Activated CD8-positive, alpha-beta T cell treated with anti-CD3 and anti-CD28 coated beads for 36 hours (primary cell): ENCODE results near the gene KCNQ1OT1. TPM values are rescaled to one million over a fixed set of nuclear protein-coding genes. Genes with fewer than 3 reads are reported as not detected.
"Not testable (repeated sequence)": the region's sequence is repeated elsewhere in the genome, so short reads cannot be mapped to it uniquely, and the experiment has no call there.

ENCODE experiments used
- ATAC-seq: fragments of 200-7000 bp; cut with Tn5 transposase; one replicate; pipeline ENCODE4 v1.10.0; 2021; ENCODE audit warnings: mild to moderate bottlenecking, moderate library complexity
- CTCF ChIA-PET: fragments of 350-600 bp; sonication (Branson Sonifier 250); formaldehyde crosslinking; loops from one replicate; lab custom pipeline; 2021; ENCODE audit warnings: antibody characterized with exemption; lab: Charles Lee
- POLR2A ChIA-PET: fragments of 350-600 bp; sonication (Branson Sonifier 250); formaldehyde crosslinking; loops from one replicate; lab custom pipeline; 2021; ENCODE audit warnings: antibody characterized with exemption; lab: Charles Lee
- DNase-seq: peaks from one replicate; pipeline ENCODE4 v3.0.0-alpha.2; 2020
- H3K27ac Mint-ChIP-seq: one replicate; pipeline ENCODE4 v1.8.0; 2021; ENCODE audit warnings: mild to moderate bottlenecking, mixed read lengths
- H3K27me3 Mint-ChIP-seq: one replicate; pipeline ENCODE4 v1.8.0; 2021; ENCODE audit warnings: mixed read lengths
- H3K36me3 Mint-ChIP-seq: one replicate; pipeline ENCODE4 v1.8.0; 2021; ENCODE audit warnings: low read depth, mixed read lengths
- H3K4me1 Mint-ChIP-seq: one replicate; pipeline ENCODE4 v1.8.0; 2021; ENCODE audit warnings: low read depth, mixed read lengths
- H3K4me3 Mint-ChIP-seq: one replicate; pipeline ENCODE4 v1.8.0; 2021; ENCODE audit warnings: mild to moderate bottlenecking, moderate library complexity, mixed read lengths
- H3K9me3 Mint-ChIP-seq: one replicate; pipeline ENCODE4 v1.8.0; 2021; ENCODE audit warnings: mixed read lengths
- intact Hi-C: fragments of 100-400 bp; cut with micrococcal nuclease; formaldehyde crosslinking; loops from one replicate; pipeline ENCODE4 v1.10.0; 2022
- total RNA-seq, 2 experiments: library from RNA; stranded (reverse); gene quantifications; one replicate each; pipeline ENCODE4 v1.2.3, GENCODE V29; 2021
- TF ChIP-seq, protein P1 (sequence below): fragments of 200-600 bp; IDR thresholded peaks from one replicate; pipeline ENCODE4 v1.8.0; 2022; ENCODE audit warnings: antibody characterized with exemption, mild to moderate bottlenecking

Gene KCNQ1OT1
- total RNA-seq, 2 experiments from 2014 or later, result 0.22 to 0.23 TPM

- ATAC-seq (no peak), DNase-seq (no peak)
- no peak overlapping the region for H3K4me3 Mint-ChIP-seq
- ChIA-PET CTCF (no interaction called here), POLR2A (interaction anchor here (0.6 kb wide), 1 partner anchor 41 kb away, joined by 3 read pairs; no protein-coding TSS in a partner anchor)
- TF ChIP-seq, protein P1, sequence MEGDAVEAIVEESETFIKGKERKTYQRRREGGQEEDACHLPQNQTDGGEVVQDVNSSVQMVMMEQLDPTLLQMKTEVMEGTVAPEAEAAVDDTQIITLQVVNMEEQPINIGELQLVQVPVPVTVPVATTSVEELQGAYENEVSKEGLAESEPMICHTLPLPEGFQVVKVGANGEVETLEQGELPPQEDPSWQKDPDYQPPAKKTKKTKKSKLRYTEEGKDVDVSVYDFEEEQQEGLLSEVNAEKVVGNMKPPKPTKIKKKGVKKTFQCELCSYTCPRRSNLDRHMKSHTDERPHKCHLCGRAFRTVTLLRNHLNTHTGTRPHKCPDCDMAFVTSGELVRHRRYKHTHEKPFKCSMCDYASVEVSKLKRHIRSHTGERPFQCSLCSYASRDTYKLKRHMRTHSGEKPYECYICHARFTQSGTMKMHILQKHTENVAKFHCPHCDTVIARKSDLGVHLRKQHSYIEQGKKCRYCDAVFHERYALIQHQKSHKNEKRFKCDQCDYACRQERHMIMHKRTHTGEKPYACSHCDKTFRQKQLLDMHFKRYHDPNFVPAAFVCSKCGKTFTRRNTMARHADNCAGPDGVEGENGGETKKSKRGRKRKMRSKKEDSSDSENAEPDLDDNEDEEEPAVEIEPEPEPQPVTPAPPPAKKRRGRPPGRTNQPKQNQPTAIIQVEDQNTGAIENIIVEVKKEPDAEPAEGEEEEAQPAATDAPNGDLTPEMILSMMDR, result no peak
- H3K27me3 Mint-ChIP-seq, result no peaks in the 10 kb centered on the region
- H3K36me3 Mint-ChIP-seq, result peaks cover 57% of the 10 kb centered on the region
- intact Hi-C loops, result no loop called here
- peaks cover 63% of the 10 kb centered on the region for H3K9me3 Mint-ChIP-seq
- no peaks in the 10 kb centered on the region for H3K4me1 Mint-ChIP-seq
- H3K27ac Mint-ChIP-seq, result no peak overlapping the region
These were observed 54.7 kb downstream of the KCNQ1OT1 start for GRCh38 chr11:2644844-2645778.

DNA sequence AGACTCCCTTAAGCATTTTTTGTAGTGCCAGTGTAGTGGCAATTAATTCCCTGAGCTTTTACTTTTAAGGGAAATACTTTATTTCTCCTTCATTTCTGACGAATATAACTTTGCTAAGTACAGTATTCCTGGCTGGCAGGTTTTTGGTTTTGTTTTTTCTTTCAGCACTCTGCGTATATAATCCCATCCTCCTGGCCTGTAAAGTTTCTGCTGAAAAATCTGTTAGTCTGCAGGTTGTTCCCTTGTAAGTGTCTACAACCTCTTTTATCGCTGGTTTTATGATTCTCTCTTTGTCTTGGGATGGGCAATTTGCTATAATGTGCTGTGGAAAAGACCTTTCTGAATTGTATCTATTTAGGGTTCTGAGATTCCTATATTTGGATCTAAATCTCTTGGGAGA is 56.0 kb downstream of the KCNQ1OT1 start:
- TF ChIP-seq, protein P1, result no peak
- no peak for ATAC-seq
- Mint-ChIP-seq H3K4me3 (no peak overlapping the region), H3K9me3 (peaks cover 59% of the 10 kb centered on the region), H3K27ac (no peak overlapping the region), H3K27me3 (no peaks in the 10 kb centered on the region), H3K36me3 (peaks cover 58% of the 10 kb centered on the region), H3K4me1 (no peaks in the 10 kb centered on the region)
- ChIA-PET CTCF (no interaction called here), POLR2A (interaction anchor here (0.6 kb wide), 1 partner anchor 181 kb away, joined by 3 read pairs; no protein-coding TSS in a partner anchor)
- no peak for DNase-seq
- intact Hi-C loops, result no loop called here

GRCh38 chr11:2641623-2642022 is 58.2 kb downstream of the KCNQ1OT1 start:
- ChIA-PET POLR2A (no interaction called here), CTCF (no interaction called here)
- H3K4me1 Mint-ChIP-seq, result no peaks in the 10 kb centered on the region
- peaks cover 56% of the 10 kb centered on the region for H3K36me3 Mint-ChIP-seq
- peaks cover 58% of the 10 kb centered on the region for H3K9me3 Mint-ChIP-seq
- H3K27ac Mint-ChIP-seq, result no peak overlapping the region
- no peaks in the 10 kb centered on the region for H3K27me3 Mint-ChIP-seq
- TF ChIP-seq, protein P1, result no peak
- no peak overlapping the region for H3K4me3 Mint-ChIP-seq
- intact Hi-C loops, result no loop called here
- no peak for ATAC-seq
- DNase-seq, result no peak

DNA sequence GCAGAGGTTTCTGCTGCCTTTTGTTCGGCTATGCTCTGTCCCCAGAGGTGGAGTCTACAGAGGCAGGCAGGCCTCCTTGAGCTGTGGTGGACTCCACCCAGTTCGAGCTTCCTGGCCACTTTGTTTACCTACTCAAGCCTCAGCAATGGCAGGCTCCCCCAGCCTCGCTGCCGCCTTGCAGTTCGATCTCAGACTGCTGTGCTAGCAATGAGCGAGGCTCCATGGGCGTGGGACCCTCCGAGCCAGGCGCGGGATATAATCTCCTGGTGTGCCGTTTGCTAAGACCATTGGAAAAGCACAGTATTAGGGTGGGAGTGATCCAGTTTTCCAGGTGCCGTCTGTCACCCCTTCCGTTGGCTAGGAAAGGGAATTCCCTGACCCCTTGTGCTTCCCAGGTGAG is 60.0 kb downstream of the KCNQ1OT1 start:
- ATAC-seq, H3K27me3 Mint-ChIP-seq, H3K4me1 Mint-ChIP-seq, POLR2A ChIA-PET, H3K27ac Mint-ChIP-seq, H3K4me3 Mint-ChIP-seq, CTCF ChIA-PET, DNase-seq, intact Hi-C loops: not testable (repeated sequence)
- Mint-ChIP-seq H3K9me3 (peaks cover 53% of the 10 kb centered on the region), H3K36me3 (peaks cover 52% of the 10 kb centered on the region)

- ChIA-PET POLR2A (no interaction called here), CTCF (no interaction called here)
- Mint-ChIP-seq H3K27me3 (no peaks in the 10 kb centered on the region), H3K27ac (no peak overlapping the region), H3K36me3 (peaks cover 56% of the 10 kb centered on the region), H3K4me3 (no peak overlapping the region), H3K9me3 (peaks cover 35% of the 10 kb centered on the region), H3K4me1 (no peaks in the 10 kb centered on the region)
- TF ChIP-seq, protein P1, result no peak
- DNase-seq (no peak), ATAC-seq (no peak)
- intact Hi-C loops, result no loop called here
These were observed 68.6 kb downstream of the KCNQ1OT1 start for GRCh38 chr11:2631161-2631560.
